Left ventricle myocardium inferior (tissue), 1 donor: ENCODE measurements around the gene MAML2. TPM values are rescaled to one million over a fixed set of nuclear protein-coding genes. Genes with fewer than 3 reads are reported as not detected.

ENCODE experiments used
- DNase-seq: peaks from one replicate; pipeline ENCODE4 v3.0.0-alpha.2; 2020
- H3K27ac ChIP-seq: fragments of 200-600 bp; replicated peaks from 2 replicates; pipeline ENCODE4 v1.8.0; 2021
- H3K27me3 ChIP-seq: fragments of 200-600 bp; 2 replicates; pipeline ENCODE4 v1.8.0; 2021; ENCODE audit warnings: low read depth
- H3K36me3 ChIP-seq: fragments of 200-600 bp; 2 replicates; pipeline ENCODE4 v1.8.0; 2021
- H3K4me1 ChIP-seq: fragments of 200-600 bp; 2 replicates; pipeline ENCODE4 v1.8.0; 2021
- H3K4me3 ChIP-seq: fragments of 200-600 bp; 2 replicates; pipeline ENCODE4 v1.8.0; 2021; ENCODE audit warnings: mild to moderate bottlenecking, moderate library complexity
- H3K9me3 ChIP-seq: fragments of 200-600 bp; replicated peaks from 2 replicates; pipeline ENCODE4 v1.8.0; 2021
- intact Hi-C: fragments of 100-400 bp; cut with micrococcal nuclease; formaldehyde crosslinking; loops from one replicate; pipeline ENCODE4 v1.11.0; 2022
- total RNA-seq: library from RNA; stranded (reverse); fragmentation: NEBNext Ultra II Directional; extraction: Animal tissue kit (Norgen Biotek cat#: 25700); gene quantifications from one replicate; pipeline ENCODE4 v1.2.1, GENCODE V29; 2021
- TF ChIP-seq, protein P1 (sequence below): fragments of 200-600 bp; IDR thresholded peaks from 2 replicates; pipeline ENCODE4 v1.8.0; 2021; ENCODE audit warnings: antibody characterized with exemption, mild to moderate bottlenecking, borderline replicate concordance
- donor health status: DM: no; HTN: yes; CAD: no; lungs with severe emphysema.

MAML2 gene
- total RNA-seq, 1 donor from 2014 or later, result 4.5 TPM

DNA sequence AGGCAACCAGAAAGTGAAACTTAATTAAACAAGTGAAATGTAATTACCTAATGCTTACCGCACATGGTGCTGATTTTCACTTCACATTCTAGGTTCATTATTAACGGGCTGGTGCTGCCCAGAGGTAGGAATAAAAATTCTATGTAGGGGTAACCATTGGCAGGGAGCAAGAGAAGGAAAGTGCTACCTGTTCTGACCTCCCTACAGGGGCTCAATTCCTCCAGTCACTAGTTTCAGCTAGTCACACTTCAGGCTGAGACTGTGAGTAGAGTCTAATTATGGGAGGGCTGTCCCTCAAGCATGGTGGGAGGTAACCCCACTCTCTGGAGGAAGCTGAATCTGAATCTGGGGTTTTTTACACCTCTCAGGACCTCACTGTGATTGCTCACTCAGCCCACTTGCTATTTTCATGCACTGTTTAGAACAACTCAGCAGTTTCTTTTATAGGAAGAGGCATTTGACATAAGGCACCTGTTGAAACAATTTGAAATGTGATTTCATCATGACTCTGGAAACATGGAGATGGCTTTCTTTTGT is 75.4 kb downstream of the MAML2 start:
- H3K9me3 ChIP-seq, result no peaks in the 10 kb centered on the region
- peak overlapping the region; percentile 28 for H3K4me3 ChIP-seq
- intact Hi-C loops, result no loop called here
- TF ChIP-seq, protein P1, sequence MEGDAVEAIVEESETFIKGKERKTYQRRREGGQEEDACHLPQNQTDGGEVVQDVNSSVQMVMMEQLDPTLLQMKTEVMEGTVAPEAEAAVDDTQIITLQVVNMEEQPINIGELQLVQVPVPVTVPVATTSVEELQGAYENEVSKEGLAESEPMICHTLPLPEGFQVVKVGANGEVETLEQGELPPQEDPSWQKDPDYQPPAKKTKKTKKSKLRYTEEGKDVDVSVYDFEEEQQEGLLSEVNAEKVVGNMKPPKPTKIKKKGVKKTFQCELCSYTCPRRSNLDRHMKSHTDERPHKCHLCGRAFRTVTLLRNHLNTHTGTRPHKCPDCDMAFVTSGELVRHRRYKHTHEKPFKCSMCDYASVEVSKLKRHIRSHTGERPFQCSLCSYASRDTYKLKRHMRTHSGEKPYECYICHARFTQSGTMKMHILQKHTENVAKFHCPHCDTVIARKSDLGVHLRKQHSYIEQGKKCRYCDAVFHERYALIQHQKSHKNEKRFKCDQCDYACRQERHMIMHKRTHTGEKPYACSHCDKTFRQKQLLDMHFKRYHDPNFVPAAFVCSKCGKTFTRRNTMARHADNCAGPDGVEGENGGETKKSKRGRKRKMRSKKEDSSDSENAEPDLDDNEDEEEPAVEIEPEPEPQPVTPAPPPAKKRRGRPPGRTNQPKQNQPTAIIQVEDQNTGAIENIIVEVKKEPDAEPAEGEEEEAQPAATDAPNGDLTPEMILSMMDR, result no peak
- H3K4me1 ChIP-seq, result peaks cover 44% of the 10 kb centered on the region
- peak overlapping the region; percentile 56 for H3K27ac ChIP-seq
- H3K36me3 ChIP-seq, result no peaks in the 10 kb centered on the region
- DNase-seq, result no peak
- H3K27me3 ChIP-seq, result no peaks in the 10 kb centered on the region

DNA sequence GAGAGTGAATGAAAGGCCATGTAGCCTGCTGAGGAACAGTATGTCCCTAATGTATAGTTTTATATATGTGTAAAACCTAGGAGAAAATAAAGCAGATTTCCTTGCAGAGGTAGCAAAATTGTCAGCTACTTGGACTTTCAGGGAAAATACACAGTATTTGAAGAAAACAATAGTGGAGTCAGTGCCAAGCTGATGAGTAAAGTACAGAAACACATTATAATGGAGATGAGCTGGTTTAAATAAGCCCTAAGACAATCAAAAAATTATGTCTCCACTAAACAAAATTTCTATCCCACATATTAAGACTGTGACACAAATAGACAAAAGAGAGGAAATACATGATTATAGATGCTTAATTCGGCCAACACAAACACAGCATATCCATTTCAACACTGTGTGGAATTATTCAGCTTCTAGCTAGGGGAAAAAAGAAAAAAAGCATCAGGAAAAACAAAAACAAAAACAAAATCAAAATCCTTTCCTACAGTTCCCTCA is 75.9 kb downstream of the MAML2 start:
- peak overlapping the region; percentile 28 for H3K4me3 ChIP-seq
- peaks cover 45% of the 10 kb centered on the region for H3K4me1 ChIP-seq
- DNase-seq, result no peak
- peak overlapping the region; percentile 56 for H3K27ac ChIP-seq
- TF ChIP-seq, protein P1, result no peak
- no peaks in the 10 kb centered on the region for H3K27me3 ChIP-seq
- H3K36me3 ChIP-seq, result no peaks in the 10 kb centered on the region
- H3K9me3 ChIP-seq, result no peaks in the 10 kb centered on the region
- intact Hi-C loops, result no loop called here

DNA sequence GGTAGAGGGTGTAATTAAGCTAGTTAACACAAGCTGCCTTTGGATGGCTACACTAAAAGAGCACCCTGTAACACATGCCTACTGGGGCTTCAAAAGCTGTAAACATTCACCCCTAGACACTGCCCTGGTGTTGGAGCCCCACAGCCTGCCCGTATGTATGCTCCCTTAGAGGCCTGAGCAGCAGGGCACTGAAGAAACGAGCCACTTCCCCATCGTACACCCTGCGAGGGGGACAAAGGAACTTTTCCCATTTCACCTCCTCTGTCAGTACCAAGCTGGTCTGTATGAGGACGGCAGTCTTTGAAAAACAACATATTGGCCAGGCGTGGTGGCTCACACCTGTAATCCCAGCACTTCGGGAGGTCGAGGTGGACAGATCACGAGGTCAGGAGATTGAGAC is 77.0 kb downstream of the MAML2 start:
- TF ChIP-seq, protein P1, result no peak
- no peaks in the 10 kb centered on the region for H3K36me3 ChIP-seq
- H3K4me1 ChIP-seq, result peaks cover 45% of the 10 kb centered on the region
- DNase-seq, result no peak
- no peak overlapping the region for H3K4me3 ChIP-seq
- no peaks in the 10 kb centered on the region for H3K27me3 ChIP-seq
- intact Hi-C loops, result no loop called here
- no peaks in the 10 kb centered on the region for H3K9me3 ChIP-seq
- no peak overlapping the region for H3K27ac ChIP-seq

DNA sequence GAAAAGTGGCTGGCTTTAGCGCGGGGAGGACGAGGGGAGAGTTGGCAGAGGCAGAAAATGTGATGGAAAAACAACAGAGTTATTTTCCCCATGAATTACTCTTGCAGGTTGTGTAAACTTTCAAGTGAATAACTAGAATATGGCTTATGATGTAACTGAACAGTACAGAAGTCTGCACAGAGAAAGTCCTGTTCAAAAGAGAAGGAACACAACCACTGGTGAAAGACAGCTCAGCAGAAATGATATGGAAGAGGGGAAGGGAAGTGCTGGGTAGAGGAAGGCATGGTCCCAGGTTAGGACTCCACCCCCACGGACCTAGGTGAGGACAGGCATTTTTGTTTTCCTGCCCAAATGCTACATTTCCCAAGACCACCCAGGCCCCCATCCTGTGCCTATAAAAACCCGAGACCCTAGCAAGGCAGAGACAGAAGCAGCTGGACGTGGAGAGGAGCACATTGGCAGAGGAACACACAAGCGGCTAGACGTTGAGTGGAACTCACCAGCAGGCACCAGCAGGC is 77.7 kb downstream of the MAML2 start:
- no peak for DNase-seq
- H3K9me3 ChIP-seq, result no peaks in the 10 kb centered on the region
- TF ChIP-seq, protein P1, result no peak
- H3K4me3 ChIP-seq, result no peak overlapping the region
- H3K27me3 ChIP-seq, result no peaks in the 10 kb centered on the region
- H3K4me1 ChIP-seq, result peaks cover 46% of the 10 kb centered on the region
- no peaks in the 10 kb centered on the region for H3K36me3 ChIP-seq
- intact Hi-C loops, result no loop called here
- peak overlapping the region; percentile 22 for H3K27ac ChIP-seq

DNA sequence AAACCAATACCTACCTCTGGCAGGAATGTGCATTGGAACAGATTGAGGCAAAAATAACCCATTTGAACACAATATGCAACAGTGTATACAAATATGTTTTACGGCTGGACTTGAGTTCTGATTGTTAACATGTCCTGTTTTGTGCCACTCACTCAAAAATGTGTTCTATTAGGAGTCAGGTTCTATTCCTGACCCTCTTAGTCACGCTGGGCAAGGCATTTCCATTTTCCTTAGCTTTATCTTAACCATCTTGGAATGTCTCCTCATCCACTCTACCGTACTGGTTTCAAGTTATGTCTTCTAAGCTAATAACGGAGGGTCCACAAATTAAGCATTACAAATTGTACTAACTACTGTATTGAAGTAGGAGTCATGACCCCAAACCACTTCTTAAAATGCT is 78.6 kb downstream of the MAML2 start:
- no peaks in the 10 kb centered on the region for H3K9me3 ChIP-seq
- H3K36me3 ChIP-seq, result no peaks in the 10 kb centered on the region
- H3K27me3 ChIP-seq, result no peaks in the 10 kb centered on the region
- no peak for DNase-seq
- H3K27ac ChIP-seq, result peak overlapping the region; percentile 22
- intact Hi-C loops, result no loop called here
- H3K4me3 ChIP-seq, result no peak overlapping the region
- H3K4me1 ChIP-seq, result peaks cover 55% of the 10 kb centered on the region
- TF ChIP-seq, protein P1, result no peak
